GM18505 (cell line): ENCODE measurements around the gene ANO9.
"Not testable (repeated sequence)": the region's sequence is repeated elsewhere in the genome, so short reads cannot be mapped to it uniquely, and the experiment has no call there.

Source experiments
- ATAC-seq: cut with Tn5 transposase; IDR thresholded peaks from one replicate; pipeline ENCODE4 v1.9.1; 2021; ENCODE audit not compliant: unreplicated experiment
- POLR2A ChIP-seq: IDR thresholded peaks from 4 replicates; pipeline ENCODE4 v1.6.1; 2011; ENCODE audit warnings: borderline replicate concordance; ENCODE audit not compliant: insufficient read depth, insufficient read length; ENCODE audit errors: extremely low read depth

ANO9 gene

DNA sequence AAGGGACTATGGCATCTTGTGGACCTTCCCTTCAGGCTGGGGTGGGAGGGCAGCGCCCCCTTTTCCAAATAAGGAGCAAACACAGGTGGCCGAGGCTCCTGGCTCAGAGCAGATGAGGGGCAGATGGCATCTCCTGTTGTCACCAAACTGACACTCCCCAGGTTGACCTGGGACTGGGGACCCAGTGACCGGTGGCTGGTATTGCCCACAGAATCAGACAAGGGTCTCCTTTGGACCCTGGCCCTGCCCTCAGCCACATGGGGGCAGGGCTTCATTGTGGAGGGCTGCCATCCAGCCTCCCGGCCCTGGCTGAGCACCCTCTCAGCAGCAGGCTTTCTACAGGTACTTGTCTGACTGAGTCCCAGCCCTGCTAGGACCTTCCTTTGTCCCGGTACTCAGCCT lies 26.2 kb downstream of the ANO9 start:
- no peak for ATAC-seq
- TF ChIP-seq POLR2A = no peak

DNA sequence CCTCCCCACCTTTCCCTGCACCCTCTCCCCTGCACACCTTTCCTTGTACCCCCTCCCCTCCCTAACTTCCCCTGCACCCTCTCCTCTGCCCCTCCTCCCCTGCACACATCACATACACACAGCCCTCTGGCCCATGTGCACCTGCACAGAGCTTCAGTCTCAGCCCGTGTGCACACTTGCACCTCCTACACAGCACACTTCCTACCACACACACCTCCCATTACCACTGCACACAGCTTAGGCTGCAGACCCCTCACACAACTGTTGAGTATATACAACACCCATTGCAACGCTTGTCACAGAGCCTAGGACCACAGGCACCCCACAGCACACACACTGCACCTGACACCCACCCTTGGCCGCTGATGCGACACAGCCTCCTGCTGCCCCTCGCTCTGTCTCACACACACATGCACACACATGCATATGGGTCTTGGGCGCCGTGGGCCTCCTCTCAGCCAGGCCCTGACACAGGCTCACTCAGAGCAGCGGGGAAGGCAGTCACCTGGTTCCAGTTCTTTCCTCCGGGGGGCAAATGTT lies 27.4 kb downstream of the ANO9 start:
- no peak for ATAC-seq

DNA sequence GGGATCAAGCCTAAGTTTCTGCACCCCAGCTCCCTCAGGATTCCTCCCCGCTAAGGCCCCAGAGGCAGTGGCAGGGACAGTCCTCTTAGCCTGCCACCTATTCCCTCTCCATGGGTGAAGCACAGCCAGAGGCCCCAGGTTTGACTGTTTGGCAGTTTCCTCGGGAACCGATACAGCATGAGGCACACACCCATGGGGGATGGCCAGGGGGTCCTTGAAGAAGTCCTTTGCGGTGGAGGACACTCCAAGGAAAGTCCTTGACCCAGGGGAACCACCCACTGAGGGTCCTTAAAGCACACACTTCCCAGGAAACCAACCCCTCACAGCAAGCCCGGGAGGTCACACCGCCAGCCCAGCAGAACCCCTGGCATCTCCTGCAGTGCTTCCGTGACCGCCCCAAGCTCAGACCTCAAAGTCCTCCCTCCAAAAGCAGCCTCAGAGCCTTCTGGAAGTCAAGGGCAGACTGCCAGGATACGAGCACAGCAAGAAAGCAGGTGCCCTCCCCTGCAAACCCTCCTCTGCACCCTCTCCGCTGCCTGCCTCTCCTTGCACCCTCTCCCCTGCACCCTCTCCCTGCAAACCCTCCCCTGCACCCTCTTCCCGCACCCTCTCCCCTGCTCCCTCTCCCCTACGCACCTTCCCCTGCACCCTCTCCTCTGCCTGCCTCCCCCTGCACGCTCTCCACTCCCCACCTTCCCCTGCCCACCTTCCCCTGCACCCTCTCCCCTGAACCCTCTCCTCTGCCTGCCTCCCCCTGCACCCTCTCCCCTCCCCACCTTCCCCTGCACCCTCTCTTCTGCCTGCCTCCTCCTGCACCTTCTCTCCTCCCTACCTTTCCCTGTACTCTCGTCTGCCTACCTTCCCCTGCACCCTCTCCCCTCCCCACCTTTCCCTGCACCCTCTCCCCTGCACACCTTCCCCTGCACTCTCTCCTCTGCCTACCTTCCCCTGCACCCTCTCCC lies 28.4 kb downstream of the ANO9 start:
- ATAC-seq = no peak
- no peak for TF ChIP-seq POLR2A

More for the DNA sequence above, 27.4 kb downstream of the ANO9 start:
- TF ChIP-seq POLR2A = no peak

DNA sequence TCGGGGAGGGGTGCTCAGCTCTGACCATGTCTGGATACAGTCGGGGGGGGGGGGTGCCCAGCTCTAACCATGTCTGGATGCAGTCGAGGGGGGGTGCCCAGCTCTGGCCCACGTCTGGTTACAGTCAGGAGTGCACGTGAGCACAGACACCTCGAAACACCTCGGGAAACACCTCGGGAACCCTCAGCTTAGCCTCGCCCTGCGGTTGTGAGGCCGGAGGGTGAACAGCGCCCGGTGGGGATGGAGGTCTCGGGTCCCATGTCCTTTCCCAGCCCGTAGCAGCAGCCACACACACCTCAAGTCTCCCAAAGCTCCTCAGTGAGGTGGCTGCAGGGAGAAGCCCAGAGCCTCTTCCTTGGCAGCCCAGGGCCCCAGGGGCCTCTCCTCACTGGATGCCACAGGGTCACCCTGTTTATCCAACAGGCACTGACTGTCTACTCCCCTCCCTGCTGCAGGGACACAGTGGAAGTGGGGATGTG lies 29.1 kb downstream of the ANO9 start:
- no peak for TF ChIP-seq POLR2A

DNA sequence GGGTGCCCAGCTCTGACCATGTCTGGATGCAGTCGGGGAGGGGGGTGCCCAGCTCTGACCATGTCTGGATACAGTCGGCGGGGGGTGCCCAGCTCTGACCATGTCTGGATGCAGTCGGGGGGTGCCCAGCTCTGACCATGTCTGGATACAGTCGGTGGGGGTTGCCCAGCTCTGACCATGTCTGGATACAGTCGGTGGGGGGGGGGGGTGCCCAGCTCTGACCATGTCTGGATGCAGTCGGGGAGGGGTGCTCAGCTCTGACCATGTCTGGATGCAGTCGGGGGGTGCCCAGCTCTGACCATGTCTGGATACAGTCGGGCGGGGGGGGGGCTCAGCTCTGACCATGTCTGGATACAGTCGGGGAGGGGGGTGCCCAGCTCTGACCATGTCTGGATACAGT lies 30.3 kb downstream of the ANO9 start:
- not testable (repeated sequence) for ATAC-seq

More for the DNA sequence above, 29.1 kb downstream of the ANO9 start:
- no peak for ATAC-seq

DNA sequence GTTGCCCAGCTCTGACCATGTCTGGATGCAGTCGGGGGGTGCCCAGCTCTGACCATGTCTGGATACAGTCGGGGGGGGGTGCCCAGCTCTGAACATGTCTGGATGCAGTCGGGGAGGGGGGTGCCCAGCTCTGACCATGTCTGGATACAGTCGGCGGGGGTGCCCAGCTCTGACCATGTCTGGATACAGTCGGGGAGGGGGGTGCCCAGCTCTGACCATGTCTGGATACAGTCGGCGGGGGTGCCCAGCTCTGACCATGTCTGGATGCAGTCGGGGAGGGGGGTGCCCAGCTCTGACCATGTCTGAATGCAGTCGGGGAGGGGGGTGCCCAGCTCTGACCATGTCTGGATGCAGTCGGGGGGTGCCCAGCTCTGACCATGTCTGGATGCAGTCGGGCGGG lies 31.1 kb downstream of the ANO9 start:
- not testable (repeated sequence) for ATAC-seq

- no peak for ATAC-seq
- no peak for TF ChIP-seq POLR2A
These were observed 32.0 kb downstream of the ANO9 start for GRCh38 chr11:409600-410483.

DNA sequence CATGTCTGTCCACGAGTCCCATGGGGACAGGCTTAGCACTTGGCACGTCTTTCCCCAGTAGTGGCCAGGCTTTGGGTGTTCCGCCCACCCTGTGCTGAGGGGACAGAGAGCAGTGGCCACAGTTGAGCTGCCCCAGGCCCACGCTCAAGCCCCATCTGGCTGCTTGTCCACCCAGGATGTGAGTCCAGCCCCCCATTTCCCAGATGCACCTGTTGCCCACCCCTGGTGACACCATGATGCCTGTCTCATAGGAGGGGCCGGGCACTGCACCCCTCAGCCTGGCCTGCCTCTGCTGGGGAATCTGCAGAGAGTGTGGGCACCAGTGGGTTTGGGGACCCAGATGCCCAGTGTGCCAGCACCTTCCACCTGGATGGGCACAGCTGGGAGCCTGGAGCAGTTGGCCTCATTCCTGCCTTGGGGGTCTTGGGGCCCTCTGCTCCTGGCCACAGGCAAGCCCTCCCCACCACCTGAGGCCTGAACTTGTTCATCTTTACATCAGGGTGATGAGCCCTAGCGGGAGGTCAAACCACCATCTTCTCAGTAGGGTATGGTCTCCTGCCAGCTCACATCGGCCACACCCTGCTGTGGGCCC lies 32.7 kb downstream of the ANO9 start:
- ATAC-seq = no peak
- no peak for TF ChIP-seq POLR2A

- TF ChIP-seq POLR2A = no peak
- no peak for ATAC-seq
These were observed 33.4 kb downstream of the ANO9 start for GRCh38 chr11:408154-409007.

GRCh38 chr11:407651-408123 lies 34.1 kb downstream of the ANO9 start:
- TF ChIP-seq POLR2A = no peak
- peak; percentile 9 for ATAC-seq

DNA sequence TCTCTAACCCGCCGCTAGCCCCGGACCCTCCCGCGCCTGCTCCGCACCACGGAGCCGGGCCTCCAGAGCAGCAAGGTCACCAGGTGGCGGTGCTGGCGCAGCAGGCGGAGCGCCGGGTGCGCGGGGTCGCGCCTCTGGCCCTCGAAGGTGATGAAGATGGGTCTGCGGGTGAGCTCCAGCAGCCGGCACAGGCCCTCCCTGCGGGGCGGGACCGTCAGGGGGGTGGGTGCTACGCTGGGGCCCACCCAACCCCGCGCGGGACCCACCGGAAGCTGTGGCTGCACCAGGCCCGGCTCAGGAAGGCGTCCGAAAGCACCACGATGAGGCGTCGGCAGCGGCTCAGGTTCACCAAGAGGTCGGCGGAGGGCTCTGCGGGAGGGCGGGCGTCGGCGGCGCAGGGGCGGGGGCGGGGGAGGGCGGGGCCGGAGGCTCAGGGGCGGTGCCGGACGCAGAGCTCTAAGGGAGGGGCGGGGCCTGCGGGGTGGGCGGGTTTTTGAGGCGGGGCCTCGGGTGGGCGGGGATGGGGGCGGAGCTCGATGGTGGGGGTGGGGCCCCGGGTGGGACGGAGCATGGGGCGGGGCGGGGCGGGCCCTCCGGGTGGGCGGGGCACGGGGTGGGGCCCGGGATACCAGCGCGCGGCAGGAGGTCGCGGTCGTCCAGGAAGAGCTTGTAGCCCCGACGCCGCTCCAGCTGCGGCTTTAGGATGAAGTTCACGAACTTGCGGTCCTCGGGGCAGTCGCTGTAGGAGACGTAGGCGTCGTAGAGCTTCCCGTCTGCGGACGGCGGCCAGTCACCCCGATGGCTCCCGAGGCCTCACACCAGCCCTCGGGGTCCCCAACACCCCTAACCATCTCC lies 34.8 kb downstream of the ANO9 start:
- ATAC-seq = peak; percentile 68
- peak; percentile 24 for TF ChIP-seq POLR2A
